MV-4-11 (cell line): ENCODE results near the gene PTGES2.

ENCODE experiments used
- DNase-seq: peaks from one replicate; lab custom pipeline; 2025; lab: John Stamatoyannopoulos, UW

The PTGES2 gene

DNA sequence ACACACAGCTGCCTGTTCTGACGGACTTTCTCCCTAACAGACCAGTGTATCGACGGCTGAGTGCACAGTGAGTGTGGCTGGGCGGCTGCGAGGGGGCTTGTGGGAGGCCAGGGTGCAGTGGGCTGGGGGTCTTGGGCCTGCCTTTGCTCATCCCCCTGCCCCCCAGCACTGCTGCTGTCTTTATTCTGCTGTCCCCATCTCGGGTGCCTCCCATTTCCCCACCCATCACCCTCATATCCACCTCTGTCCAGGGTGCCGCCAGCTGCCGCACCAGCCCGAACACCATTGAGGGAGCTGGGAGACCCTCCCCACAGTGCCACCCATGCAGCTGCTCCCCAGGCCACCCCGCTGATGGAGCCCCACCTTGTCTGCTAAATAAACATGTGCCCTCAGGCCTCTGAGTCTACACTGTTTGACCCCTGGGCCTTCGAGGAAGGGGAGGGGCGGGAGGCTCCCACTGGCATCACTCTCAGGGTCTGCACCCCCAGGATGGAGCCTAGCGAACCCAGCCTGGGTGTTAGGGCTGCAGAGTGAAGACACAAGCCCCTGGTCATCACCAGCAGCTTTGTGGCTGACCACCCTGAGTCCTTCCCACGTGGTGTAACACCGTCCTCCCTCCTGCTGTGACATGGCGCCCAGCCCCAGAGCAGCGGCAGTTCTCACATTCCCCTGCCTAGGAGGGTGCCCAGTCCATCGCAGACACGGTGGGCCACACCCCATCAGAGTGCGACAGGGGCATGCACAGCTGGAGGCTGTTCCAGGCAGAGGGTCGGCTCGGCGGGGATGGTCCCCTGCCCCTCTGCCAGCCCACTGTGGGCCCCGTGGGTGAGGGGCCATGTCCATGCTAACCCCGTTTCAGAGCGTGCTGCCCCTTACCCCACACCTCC is 25.8 kb upstream of the PTGES2 start:
- no peak for DNase-seq

DNA sequence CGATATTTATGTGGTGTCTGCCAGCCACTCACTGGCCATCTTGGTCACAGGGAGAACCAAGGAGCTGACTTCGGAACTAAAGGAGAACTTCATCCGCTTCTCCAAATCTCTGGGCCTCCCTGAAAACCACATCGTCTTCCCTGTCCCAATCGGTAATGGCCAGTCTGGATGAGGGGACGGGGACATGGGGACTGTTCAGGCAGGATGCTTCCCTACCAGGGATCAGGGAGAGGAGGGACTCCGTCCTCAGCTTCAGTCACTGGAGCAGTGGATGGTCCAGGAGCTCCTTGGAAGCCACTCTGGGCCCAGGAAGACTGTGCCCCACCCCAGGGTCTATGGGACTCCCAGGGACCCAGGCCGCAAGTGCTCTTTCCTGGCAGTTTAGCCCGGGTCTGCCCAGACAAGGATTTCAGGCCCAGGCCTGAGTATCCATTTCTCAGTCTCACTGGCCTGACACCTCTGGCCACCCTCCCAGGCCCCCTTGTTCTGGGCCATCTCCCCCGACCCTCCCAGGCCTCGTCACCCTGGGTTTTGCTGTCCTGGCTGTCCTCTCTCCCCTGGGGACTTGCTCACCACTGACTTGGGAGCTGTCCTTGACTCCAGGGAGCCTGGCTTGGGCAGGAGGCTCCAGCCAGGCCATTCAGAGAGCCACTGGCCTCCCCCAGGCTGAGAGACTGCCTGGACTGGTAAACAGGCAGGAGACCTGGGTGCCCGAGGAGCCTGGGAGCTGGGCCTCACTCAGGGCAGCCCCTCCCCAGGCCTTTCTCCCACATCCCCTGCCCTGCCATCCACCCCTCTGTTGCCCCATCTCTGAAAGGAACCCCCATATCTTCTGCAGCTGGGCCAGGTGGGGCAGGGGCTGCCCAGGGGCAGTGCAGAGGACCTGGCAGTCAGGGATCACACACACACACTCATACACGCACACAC is 24.9 kb upstream of the PTGES2 start:
- no peak for DNase-seq

DNA sequence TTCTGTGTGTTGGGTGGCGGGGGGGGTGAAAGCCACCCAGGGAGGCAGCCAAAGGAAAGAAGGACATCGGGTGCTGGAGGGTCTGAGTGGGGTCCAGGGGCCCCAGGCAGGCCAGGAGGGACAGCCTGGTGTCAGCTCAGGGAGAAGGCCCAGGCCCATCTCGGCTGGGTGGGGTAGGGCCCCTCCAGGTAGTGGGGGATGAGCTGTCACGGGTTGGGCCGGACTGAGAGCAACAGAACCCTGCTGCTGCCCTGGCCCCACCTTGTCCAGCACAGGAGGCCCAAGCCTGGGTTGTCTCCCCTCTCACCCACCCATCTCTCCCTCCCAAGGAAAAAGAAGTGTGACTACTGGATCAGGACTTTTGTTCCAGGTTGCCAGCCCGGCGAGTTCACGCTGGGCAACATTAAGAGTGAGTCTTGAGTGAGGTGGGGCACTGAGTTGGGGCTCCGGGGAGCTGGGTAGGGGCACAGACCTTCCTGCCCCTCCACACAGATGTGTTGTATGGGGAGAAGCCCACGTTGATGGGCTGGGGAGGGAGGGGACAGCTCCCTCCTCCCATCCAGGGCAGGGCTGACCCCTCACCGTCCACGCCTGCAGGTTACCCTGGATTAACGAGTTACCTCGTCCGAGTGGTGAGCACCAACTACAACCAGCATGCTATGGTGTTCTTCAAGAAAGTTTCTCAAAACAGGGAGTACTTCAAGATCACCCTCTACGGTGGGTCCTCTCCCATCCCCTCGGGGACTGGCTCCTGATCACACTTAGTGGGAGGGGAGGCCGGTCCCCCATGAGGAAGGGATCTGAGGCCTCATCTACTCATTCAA is 24.0 kb upstream of the PTGES2 start:
- DNase-seq = no peak

DNA sequence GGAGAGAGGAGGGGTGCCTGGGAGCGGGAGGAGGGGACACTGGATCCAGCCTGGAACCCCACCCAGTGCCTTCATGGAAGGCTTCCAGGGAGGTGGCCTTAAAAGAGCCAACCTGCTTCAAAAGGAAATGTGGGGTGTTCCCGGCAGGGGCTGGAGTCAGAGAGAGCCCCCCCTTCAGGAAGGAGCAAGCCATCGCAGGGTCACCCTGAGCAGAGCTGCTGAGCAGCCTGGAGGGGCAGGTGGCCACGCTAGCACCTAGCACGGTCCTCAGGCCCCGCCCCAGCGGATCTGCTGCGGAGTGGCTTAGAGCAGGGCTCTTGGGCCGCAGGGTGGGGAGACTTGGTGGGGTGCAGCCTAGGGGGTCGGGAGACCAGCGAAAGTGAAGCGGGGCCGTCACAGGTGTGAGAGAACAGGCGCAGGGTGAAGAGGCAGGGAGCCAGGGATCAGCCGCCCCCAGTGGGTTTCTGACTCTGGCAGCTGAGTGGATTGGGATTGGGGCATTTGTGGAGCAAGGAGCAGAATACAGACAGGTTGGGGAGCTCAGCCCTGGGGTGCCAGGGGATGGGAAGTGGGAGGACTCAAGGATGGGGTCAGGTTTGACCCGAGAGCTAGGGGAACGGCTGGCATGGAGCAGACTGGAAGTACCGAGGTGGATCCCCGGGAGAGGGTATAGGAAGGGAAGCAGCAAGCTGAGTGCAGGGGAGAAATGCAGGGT is 23.2 kb upstream of the PTGES2 start:
- no peak for DNase-seq

DNA sequence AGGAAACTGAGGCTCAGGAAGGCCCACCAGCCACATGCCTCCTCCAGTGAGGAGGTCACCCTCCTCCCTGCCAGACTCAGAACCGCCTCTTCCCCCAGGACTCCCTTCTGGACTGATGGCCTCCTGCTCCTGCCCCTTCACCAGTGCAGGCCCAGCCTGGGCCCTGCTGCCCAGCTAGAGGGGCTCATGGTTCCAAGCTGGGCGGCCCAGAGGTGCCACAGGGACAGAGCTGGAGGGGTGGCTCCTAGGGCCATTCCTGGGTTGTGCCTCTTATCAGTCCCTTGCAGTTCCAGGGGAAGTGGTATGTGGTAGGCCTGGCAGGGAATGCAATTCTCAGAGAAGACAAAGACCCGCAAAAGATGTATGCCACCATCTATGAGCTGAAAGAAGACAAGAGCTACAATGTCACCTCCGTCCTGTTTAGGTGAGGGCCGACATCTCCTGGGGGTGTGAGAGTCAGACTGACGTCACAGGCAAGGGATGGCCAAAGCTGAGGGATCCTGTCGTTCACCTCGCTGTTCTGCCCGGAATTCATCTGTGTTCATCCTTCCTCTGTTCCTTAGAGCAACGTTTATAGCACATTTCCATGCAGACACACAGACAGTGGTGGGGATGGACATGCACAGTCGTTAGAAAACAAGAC is 22.5 kb upstream of the PTGES2 start:
- DNase-seq = no peak

DNA sequence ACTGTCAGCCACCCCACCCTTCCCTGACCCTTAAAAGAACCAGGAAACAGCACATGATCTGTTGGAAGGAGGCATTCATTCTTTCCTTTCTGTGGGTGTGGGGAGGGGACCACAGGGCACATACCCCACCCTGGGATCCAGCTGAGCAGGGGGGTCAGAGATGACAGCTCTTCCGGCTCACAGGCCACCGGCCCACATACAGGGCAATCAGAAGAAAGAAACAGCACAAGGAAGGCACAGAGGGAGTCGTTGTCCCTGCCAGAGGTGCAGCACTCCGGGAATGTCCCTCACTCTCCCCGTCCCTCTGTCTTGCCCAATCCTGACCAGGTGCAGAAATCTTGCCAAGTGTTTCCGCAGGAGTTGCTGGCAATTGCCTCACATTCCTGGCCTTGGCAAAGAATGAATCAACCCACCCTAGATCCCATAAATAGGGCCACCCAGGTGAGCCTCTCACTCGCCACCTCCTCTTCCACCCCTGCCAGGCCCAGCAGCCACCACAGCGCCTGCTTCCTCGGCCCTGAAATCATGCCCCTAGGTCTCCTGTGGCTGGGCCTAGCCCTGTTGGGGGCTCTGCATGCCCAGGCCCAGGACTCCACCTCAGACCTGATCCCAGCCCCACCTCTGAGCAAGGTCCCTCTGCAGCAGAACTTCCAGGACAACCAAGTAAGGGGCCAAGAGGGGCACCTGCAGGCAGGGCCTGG is 21.6 kb upstream of the PTGES2 start, which contains the start of gene LCN2:
LCN2 (plus strand) TSS at position 453 of the 701 bp plus-strand sequence; CDS start at position 526, 73 bp downstream.
- DNase-seq = no peak

DNA sequence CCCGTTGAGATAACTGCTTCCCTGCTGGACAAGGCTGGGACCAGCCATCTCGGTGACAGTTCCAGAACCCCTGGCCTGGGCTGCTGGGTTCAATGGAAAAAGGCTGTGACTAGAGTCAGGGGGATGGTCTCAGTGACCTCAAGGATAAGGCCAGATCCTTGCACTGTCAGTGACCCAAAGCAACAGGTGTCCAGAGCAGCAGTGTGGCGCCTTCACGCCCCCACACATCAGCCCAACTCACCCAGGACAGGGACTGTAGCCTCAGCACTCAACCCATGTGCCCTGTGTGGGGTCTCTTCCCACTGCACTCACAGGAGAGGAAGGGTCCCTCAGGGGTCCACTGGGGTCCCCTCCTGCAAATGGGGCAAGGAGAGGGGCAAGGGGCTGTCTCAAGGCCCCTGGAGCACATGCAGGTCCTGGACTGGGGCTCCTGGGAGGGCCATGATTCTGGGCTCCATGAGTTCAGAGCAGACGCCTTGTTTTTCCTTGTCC is 21.0 kb upstream of the PTGES2 start:
- DNase-seq = no peak

DNA sequence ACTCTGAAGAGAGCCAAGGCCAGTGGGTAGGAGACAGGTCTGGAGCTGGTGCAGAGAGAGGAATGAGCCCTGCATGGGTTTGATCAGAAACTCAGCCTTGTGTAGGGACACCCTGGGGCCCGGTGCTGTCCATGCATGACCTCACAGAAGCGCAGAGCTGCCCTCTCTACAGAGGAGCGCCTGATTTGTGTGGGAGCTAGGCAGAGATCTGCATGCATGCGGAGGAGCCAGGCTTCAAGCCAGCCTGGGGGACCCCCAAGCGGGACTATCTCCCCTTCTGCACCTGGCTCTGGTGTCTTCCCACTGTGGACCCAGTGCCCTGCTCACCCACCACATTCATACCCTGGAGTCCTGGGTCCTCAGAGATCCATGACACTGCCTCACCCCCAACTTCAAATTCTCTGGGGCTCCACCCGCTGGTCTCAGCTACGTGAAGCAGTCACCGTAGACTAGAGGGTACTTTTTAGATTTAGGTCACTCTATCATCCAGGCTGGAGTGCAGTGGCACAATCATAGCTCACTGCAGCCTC is 19.1 kb upstream of the PTGES2 start:
- no peak for DNase-seq

DNA sequence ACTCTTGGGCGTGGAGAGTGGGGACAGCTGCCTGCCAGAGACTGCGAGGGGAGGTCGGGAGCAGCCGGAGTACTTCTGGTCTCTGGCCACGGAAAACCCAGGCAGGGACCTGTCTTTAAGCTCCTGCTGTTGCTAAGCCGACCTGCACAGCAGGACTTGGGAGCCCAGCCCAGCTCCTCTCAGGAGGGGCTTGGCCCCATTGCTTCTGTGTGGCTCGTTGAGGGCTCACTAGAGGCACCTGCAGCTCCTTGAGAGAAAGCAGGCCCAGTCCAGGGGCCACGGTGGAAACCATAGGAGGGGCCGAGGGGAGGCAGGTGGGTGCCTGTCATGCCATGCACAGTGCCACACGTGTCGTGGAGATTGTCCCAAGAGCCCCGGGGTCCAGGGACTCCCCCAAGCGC is 18.4 kb upstream of the PTGES2 start:
- DNase-seq = no peak

DNA sequence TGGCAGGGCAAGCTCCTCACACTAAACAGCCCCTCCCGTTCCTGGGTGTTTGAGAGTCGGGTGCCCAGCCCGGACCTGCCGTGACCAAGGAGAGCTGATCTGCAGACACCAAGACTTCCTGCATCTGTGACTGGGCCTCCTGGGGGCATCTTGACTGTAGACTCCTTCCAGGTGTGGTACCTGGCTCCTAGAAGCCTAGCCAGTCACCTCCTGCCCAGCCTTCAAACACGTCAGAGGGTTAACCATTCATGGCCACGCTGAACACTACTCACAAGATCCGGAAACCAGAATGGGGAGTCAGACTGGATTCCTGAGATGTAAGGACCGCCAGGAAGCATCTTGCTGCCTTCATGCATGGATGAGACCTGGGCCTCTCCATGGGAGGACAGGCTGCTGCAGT is 18.0 kb upstream of the PTGES2 start:
- no peak for DNase-seq

DNA sequence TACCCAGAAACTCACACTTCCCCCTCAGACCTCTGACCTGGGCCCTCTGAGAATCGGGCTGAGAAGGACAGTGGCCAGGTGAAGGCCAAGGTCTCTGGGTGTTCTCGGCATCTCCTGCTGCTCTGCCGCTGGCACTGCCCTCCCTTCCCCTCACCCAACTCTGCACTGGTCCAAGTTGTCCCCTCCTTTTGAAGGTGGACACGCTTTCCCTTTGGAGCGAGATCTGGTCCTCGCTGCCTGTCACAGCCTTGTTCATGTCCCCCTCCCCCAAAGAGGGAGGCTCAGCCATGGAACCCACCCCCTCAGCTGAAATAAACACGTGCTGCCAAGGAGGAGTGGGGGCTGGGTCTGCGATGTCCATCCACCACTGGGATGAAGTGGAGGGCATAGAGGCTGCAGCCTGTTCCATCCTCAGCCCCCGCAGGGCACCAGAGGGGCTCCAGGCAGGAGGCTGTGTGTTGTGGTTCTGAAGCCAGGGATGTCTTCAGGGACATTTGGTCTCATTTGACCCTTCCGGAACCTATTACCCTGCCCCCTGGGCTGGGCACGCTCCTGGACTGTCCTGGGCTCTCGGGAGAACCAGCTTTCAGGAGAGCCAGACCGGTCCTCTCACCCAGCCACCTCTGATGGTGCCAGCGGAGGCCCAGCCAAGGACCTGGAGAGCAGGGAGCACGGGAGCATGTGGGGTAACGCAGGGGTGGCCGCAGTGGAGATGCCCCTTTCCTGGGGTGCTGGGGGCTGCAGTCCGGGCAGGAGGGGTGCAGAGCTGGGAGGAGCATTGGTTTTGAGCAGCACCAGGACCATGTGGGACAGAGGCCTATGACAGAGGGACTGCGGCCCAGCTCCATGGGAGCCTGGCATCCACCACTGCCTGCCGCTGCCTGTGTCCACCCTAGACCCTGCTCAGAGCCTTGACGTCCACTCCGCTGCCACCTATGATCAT is 17.0 kb upstream of the PTGES2 start:
- no peak for DNase-seq

DNA sequence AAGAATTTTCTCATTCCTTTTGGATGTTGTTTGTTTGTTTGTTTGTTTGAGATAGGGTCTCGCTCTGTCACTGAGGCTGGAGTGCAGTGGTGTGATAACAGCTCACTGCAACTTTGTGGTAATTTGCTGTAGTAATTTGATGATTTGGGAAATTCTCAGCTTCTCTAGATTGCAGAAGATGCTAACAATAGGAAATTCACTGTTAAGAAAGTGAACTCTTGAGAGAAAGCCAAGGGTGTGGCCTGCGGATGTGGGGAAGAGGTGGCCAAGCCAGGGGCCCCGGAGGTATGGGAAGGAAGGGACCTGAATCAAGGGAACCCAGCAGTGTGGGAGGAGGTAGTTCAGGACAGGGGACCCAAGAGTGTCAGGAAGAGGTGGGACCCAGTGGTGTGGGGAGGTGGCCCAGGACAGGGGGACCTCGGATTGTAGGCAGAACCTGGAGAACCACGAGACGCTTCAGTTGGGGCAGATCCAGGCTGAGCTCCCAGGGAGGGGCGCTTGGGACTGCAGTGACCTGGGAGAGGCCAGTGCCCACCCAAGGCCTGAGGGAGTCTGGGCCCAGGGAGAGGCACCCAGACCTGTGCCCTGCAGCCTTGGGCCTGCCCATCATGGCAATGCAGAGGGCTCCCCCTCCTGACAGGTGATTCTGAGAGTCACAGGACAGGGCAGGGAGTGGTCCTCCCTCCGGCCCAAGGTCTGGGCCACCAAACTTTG is 16.2 kb upstream of the PTGES2 start:
- no peak for DNase-seq

DNA sequence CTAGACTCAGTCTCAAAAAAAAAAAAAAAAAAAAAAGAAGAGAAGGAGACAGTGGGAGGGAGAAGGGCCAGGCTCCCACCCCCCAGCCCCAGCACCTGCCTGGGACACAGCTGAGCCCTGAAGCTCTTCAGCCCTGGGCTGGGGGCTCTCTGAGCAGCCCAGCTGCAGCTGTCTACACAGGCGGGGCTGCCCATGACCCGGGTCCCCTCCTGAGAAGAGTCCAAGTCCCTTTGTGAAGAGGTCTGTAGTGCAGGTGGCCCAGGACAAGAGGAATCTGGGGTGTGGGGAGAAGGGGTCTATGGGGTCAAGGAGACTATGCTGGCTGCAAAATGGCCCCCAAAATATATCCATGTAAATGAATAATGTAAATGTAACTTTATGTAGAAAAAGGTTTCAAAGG is 15.1 kb upstream of the PTGES2 start:
- no peak for DNase-seq

DNA sequence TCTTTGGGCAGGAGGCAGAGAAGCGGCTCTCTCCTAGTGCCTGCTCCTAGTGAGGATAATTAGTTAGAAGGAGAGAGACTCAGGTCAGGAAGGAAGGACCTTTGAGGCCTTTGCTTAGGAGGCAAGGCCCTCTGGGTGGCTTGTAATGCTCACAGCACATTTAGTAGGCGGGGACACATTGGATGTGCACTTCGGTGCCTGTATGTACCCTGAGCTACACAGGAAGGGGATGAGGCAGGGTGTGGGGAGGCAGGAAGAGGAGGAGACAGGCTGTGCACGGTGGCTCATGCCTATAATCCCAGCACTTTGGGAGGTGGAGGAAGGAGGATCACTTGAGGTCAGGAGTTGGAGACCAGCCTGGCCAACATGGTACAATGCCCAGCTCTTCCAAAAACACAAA is 14.5 kb upstream of the PTGES2 start:
- no peak for DNase-seq

DNA sequence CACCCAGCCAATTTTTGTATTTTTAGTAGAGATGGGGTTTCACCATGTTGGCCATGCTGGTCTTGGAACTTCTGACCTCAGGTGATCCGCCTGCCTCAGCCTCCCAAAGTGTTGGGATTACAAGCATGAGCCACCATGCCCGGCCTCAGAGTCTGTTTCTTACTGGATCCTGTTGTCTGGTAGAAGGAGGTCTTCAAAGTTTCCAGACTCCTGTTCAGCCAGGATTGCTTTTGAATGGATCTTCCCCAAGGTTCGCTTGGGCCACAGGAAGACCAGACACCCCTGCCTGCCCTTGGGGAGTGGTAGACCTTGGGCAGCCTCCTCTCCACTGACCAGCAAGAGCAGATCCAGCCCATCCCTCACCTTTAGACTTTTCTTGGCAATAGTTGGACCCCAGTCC is 14.1 kb upstream of the PTGES2 start:
- DNase-seq = no peak

DNA sequence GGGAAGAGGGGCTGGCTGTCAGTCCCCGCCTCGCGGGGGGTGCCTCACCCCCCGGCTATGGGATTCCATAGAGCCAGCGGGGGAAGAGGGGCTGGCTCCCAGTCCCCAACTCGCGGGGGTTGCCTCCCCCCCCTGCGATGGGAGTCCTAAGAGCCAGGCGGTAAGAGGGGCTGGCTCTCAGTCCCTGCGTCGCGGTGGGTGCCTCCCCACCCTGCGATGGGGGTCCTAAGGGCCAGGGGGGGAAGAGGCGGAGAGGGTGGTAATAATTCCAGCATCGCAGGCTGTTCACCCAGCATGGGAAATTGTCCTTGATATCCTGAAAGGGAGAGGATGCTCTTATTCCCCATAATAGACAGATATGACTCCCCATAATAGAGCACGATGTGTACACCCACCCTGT is 12.1 kb upstream of the PTGES2 start:
- DNase-seq = no peak

DNA sequence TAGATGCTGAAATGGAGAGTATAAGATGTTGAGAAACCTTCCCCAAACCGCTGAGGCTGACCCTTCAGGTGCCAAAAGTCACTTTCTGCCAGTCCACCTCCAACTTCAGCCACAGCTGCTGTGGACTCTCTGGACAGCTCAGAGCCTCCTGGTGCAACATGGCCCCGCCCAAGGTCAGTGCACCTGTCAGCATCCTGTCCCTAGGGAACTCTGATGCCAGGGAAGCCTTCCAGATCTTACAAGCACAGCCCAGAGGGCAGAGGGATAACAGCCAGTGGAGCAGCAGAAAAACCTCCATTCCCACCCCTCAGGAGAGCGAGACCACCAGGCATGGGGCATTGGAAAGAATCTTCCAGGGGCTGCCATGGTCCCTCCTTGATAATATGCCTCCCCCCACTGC is 10.5 kb upstream of the PTGES2 start:
- DNase-seq = no peak
